Keratinocyte (primary cell): ENCODE measurements around the gene PNCK. TPM values are rescaled to one million over a fixed set of nuclear protein-coding genes. Genes with fewer than 3 reads are reported as not detected.

Experiments used
- DNase-seq: peaks from one replicate; pipeline ENCODE4 v3.0.0-alpha.2; 2011; ENCODE audit warnings: low read depth, missing footprints, low spot score
- FAIRE-seq: peaks from 2 replicates; lab custom pipeline; 2011; peaks lifted over from hg19 to GRCh38; lab: Jason Lieb, UNC
- H2AFZ ChIP-seq: 2 replicates; pipeline ENCODE4 v1.6.0; 2012; ENCODE audit warnings: low read length, control low read depth, inconsistent platforms; ENCODE audit not compliant: control insufficient read depth
- H3K27ac ChIP-seq: 2 replicates; pipeline ENCODE4 v1.5.1; 2011; ENCODE audit warnings: low read length; ENCODE audit not compliant: control insufficient read depth, insufficient read depth
- H3K27me3 ChIP-seq: 3 replicates; pipeline ENCODE4 v1.6.0; 2011; ENCODE audit warnings: low read length; ENCODE audit not compliant: control insufficient read depth, insufficient read depth; ENCODE audit errors: extremely low read depth
- H3K36me3 ChIP-seq, 2 experiments: 2 replicates in 1 of 2; 3 replicates in 1 of 2; pipeline ENCODE4 v1.5.1; 2011; ENCODE audit warnings: low read length in 2 of 2, mild to moderate bottlenecking in 1 of 2; ENCODE audit not compliant: control insufficient read depth in 2 of 2, insufficient read depth in 2 of 2; ENCODE audit errors: extremely low read depth in 1 of 2
- H3K4me1 ChIP-seq: 3 replicates; pipeline ENCODE4 v1.5.1; 2011; ENCODE audit warnings: low read length; ENCODE audit not compliant: control insufficient read depth, insufficient read depth; ENCODE audit errors: extremely low read depth
- H3K4me2 ChIP-seq: 3 replicates; pipeline ENCODE4 v1.6.0; 2011; ENCODE audit warnings: low read depth, low read length; ENCODE audit not compliant: control insufficient read depth, insufficient read depth; ENCODE audit errors: extremely low read depth
- H3K4me3 ChIP-seq, 3 experiments: fragments of 200-600 bp in 1 of 3; sonication (generic) in 1 of 3; 2 replicates in 2 of 3; 3 replicates in 1 of 3; pipeline ENCODE4 v1.5.1; 2011 to 2016; ENCODE audit warnings: low read length in 3 of 3, mild to moderate bottlenecking in 3 of 3, control low read depth in 2 of 3, inconsistent platforms in 1 of 3, low read depth in 1 of 3, mixed read lengths in 1 of 3, mixed run types in 1 of 3, moderate library complexity in 1 of 3; ENCODE audit not compliant: control insufficient read depth in 2 of 3, insufficient read depth in 2 of 3; ENCODE audit errors: extremely low read depth in 1 of 3
- H3K79me2 ChIP-seq: 2 replicates; pipeline ENCODE4 v1.6.0; 2012; ENCODE audit warnings: low read length; ENCODE audit not compliant: control insufficient read depth, insufficient read depth
- H3K9ac ChIP-seq: 3 replicates; pipeline ENCODE4 v1.6.0; 2011; ENCODE audit warnings: low read length; ENCODE audit not compliant: control insufficient read depth, insufficient read depth; ENCODE audit errors: extremely low read depth
- H3K9me1 ChIP-seq: 3 replicates; pipeline ENCODE4 v1.6.0; 2011; ENCODE audit warnings: low read length; ENCODE audit not compliant: control insufficient read depth, insufficient read depth; ENCODE audit errors: extremely low read depth
- H3K9me3 ChIP-seq: 2 replicates; pipeline ENCODE4 v1.5.1; 2012; ENCODE audit warnings: low read depth, low read length; ENCODE audit not compliant: control insufficient read depth
- H4K20me1 ChIP-seq: 3 replicates; pipeline ENCODE4 v1.6.0; 2011; ENCODE audit warnings: low read length; ENCODE audit not compliant: control insufficient read depth, insufficient read depth; ENCODE audit errors: extremely low read depth
- CTCF ChIP-seq, 3 experiments: IDR thresholded peaks in 1 of 3; conservative IDR thresholded peaks in 1 of 3; optimal IDR thresholded peaks in 1 of 3; 2 replicates in 2 of 3; 3 replicates in 1 of 3; pipeline versions ENCODE3 to v1.5.1; 2011; ENCODE audit warnings: low read length in 3 of 3, mild to moderate bottlenecking in 3 of 3, moderate library complexity in 2 of 3, control low read depth in 1 of 3, inconsistent platforms in 1 of 3; ENCODE audit not compliant: insufficient read depth in 2 of 3; ENCODE audit errors: extremely low read depth in 1 of 3
- EZH2 ChIP-seq: IDR thresholded peaks from one replicate; pipeline ENCODE4 v1.6.1; 2012; ENCODE audit warnings: inconsistent platforms, mild to moderate bottlenecking, low read length, moderate library complexity
- dilution Hi-C: fragments of 300-500 bp; cut with MboI; formaldehyde crosslinking; loops from one replicate; pipeline ENCODE4 v1.7.0; 2020; ENCODE audit warnings: low sequenced_read_pairs; ENCODE audit not compliant: extremely low pct_ligation_motif_present
- polyA plus RNA-seq, 5 experiments: library from polyadenylated mRNA; depleted of rRNA in 3 of 5; stranded (reverse) in 3 of 5; stranded (forward) in 1 of 5; unstranded in 1 of 5; fragments of >200 nt; gene quantifications; 1 replicate in 1 of 5; 2 replicates in 3 of 5; 3 replicates in 1 of 5; pipeline versions ENCODE4 v1.2.1 to v1.2.3, GENCODE V29; 2011 to 2012; ENCODE audit warnings: missing spikeins in 2 of 5, low read depth in 1 of 5, low replicate concordance in 1 of 5

Gene PNCK
- polyA plus RNA-seq, 1 donor (not counting 4 experiments of a cell fraction or from before 2014, with no cell fraction given), result 0.24 TPM

GRCh38 chrX:153636716-153637115 lies 36.9 kb downstream of the PNCK start:
- peaks cover 33% of the 10 kb centered on the region for H3K27me3 ChIP-seq

DNA sequence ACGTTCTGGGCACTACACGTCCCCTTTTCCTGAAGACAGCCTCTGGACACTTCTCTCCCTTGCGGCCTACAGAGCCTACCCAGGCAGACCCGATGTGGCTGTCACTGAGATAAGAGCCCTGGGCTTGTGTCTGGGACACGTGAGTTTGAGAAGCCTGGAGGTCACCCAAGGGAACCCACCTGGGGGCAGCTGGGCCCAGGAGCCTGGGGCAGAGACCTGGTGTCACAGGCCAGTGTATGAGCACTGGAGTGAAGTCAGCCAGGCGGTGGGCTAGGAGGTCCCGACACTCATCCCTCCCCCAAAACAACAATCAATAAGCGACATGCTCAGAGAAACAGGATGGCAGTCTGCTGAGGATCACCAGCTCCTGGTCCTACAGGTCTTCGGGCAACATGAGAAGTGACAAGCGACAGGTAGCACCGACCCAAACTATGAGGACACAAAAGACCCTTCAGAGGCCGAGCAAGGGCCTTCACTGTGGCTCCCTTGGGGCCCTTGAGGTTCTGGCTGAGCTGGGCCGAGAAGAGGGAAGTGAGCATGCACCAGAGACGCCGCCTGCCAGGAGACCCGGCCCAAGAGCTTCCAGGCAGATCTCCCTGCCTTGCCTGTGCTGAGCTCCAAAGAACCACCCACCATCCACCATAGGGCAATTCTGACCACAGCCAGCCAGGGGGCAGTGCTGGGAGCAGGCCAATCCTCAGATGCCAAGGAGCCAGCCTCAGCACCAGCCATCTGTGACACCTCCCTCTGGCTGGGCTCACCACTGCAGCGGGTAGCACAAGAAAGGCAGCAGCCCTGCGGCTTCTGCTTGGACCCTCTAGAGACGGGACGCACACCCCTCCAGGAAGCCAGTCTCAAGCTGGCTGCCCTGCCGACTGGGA lies 37.6 kb downstream of the PNCK start:
- DNase-seq (no peak), FAIRE-seq (no peak)
- dilution Hi-C loops, result no loop called here

More at GRCh38 chrX:153636716-153637115, 36.9 kb downstream of the PNCK start:
- no peaks in the 10 kb centered on the region for H4K20me1 ChIP-seq
- no peak overlapping the region for H3K9ac ChIP-seq
- no peak overlapping the region for H3K27ac ChIP-seq
- peaks cover 2% of the 10 kb centered on the region for H3K9me3 ChIP-seq
- no peaks in the 10 kb centered on the region for H3K9me1 ChIP-seq
- H3K4me2 ChIP-seq, result no peak overlapping the region
- peaks cover 3% of the 10 kb centered on the region for H3K4me1 ChIP-seq
- H2AFZ ChIP-seq, result no peak overlapping the region
- no peak for TF ChIP-seq EZH2
- TF ChIP-seq CTCF (optimal IDR thresholded peaks at IDR 0.05 in 1 of 3, IDR thresholded peaks at IDR 0.05 in 1 of 3, conservative IDR thresholded peaks at IDR 0.05 in 1 of 3; ENCODE audit: extremely low read depth in 1 of 3, insufficient read depth in 2 of 3, low read length in 3 of 3), result no peak
- dilution Hi-C loops, result no loop called here
- no peaks in the 10 kb centered on the region for H3K36me3 ChIP-seq
- H3K4me3 ChIP-seq, result no peak overlapping the region
- no peak for FAIRE-seq
- DNase-seq, result no peak
- H3K79me2 ChIP-seq, result no peaks in the 10 kb centered on the region

More for the DNA sequence above, 37.6 kb downstream of the PNCK start:
- peaks cover 26% of the 10 kb centered on the region for H3K27me3 ChIP-seq
- no peaks in the 10 kb centered on the region for H3K79me2 ChIP-seq
- TF ChIP-seq CTCF (optimal IDR thresholded peaks at IDR 0.05 in 1 of 3, IDR thresholded peaks at IDR 0.05 in 1 of 3, conservative IDR thresholded peaks at IDR 0.05 in 1 of 3; ENCODE audit: extremely low read depth in 1 of 3, insufficient read depth in 2 of 3, low read length in 3 of 3), result peak in 2 of 3 experiments; percentile 32 to 38
- no peak for TF ChIP-seq EZH2
- no peak overlapping the region for H3K9ac ChIP-seq
- H3K36me3 ChIP-seq, result no peaks in the 10 kb centered on the region
- H3K27ac ChIP-seq, result no peak overlapping the region
- H4K20me1 ChIP-seq, result no peaks in the 10 kb centered on the region
- no peaks in the 10 kb centered on the region for H3K9me1 ChIP-seq
- H3K4me1 ChIP-seq, result peaks cover 3% of the 10 kb centered on the region
- H3K9me3 ChIP-seq, result peaks cover 3% of the 10 kb centered on the region
- H3K4me2 ChIP-seq, result no peak overlapping the region
- H3K4me3 ChIP-seq, result no peak overlapping the region
- H2AFZ ChIP-seq, result no peak overlapping the region
